ENCODE measurements around the gene SPEN.

DNA sequence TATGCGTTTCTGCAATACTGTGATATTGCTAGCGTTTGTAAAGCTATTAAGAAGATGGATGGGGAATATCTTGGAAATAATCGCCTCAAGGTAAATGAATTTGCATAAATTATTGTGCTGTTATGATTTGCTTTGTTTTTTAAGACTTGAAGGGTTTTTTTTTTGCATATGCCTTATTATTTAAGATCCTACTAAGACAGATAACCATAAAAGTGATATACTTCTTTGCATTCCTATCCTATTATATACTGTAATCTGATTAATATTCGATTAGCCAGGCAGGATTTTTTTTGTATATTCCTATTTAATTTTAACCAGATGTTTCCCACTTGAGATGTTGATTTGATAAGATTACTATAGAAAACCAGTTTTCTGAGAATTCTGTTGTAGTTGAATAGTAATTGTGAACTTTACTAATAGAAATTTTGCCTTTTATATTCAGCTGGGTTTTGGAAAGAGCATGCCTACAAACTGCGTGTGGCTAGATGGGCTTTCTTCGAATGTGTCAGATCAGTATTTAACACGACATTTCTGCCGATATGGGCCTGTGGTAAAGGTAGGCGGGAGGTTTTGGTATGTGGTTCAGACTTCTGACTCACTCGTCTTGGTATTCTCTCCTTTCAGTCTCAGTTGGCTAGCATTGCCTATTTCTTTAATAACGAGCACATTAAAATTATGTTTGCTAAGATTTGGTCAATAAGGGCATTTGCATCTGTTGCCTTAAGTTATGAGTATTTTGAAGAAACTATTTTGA, 71.6 kb downstream of the SPEN start:
- TF ChIP-seq, protein P1, sequence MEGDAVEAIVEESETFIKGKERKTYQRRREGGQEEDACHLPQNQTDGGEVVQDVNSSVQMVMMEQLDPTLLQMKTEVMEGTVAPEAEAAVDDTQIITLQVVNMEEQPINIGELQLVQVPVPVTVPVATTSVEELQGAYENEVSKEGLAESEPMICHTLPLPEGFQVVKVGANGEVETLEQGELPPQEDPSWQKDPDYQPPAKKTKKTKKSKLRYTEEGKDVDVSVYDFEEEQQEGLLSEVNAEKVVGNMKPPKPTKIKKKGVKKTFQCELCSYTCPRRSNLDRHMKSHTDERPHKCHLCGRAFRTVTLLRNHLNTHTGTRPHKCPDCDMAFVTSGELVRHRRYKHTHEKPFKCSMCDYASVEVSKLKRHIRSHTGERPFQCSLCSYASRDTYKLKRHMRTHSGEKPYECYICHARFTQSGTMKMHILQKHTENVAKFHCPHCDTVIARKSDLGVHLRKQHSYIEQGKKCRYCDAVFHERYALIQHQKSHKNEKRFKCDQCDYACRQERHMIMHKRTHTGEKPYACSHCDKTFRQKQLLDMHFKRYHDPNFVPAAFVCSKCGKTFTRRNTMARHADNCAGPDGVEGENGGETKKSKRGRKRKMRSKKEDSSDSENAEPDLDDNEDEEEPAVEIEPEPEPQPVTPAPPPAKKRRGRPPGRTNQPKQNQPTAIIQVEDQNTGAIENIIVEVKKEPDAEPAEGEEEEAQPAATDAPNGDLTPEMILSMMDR (IDR thresholded peaks at IDR 0.05): no peak
- no peak for TF ChIP-seq POLR2A (IDR thresholded peaks at IDR 0.05)
